Panc1 (cell line): Measurements from ENCODE around the gene KCNJ9.

Experiments used
- CTCF ChIP-seq: fragments of 450-650 bp; IDR thresholded peaks from 2 replicates; pipeline ENCODE4 v1.5.1; 2017; ENCODE audit warnings: mild to moderate bottlenecking
- POLR2AphosphoS5 ChIP-seq: IDR thresholded peaks from 2 replicates; pipeline ENCODE4 v1.6.1; 2012; ENCODE audit warnings: mild to moderate bottlenecking, low read depth, low read length, moderate library complexity
- REST ChIP-seq, 2 experiments: IDR thresholded peaks; 2 replicates each; pipeline ENCODE4 v1.6.1; 2011 to 2012; ENCODE audit warnings: low read depth in 2 of 2, control low read depth in 1 of 2, low read length in 1 of 2, mild to moderate bottlenecking in 1 of 2, moderate library complexity in 1 of 2; ENCODE audit not compliant: insufficient read depth in 1 of 2
- SIN3A ChIP-seq: IDR thresholded peaks from 2 replicates; pipeline ENCODE4 v1.6.1; 2012; ENCODE audit warnings: low read depth, mild to moderate bottlenecking, low read length, moderate library complexity, borderline replicate concordance; ENCODE audit not compliant: insufficient read depth
- TCF7L2 ChIP-seq: IDR thresholded peaks from 2 replicates; pipeline ENCODE4 v1.6.1; 2011; ENCODE audit warnings: mild to moderate bottlenecking, low read depth, low read length, inconsistent platforms

GRCh38 chr1:160117300-160117699 lies 36.0 kb downstream of the KCNJ9 start:
- TF ChIP-seq CTCF = no peak
- no peak for TF ChIP-seq TCF7L2
- no peak for TF ChIP-seq REST (IDR thresholded peaks at IDR 0.05; ENCODE audit: insufficient read depth in 1 of 2, low read depth in 2 of 2, low read length in 1 of 2)
- TF ChIP-seq POLR2AphosphoS5 = no peak
- TF ChIP-seq SIN3A = no peak
